GM12892 (cell line): ENCODE data around the gene PLEKHA6.

Experiments
- POLR2A ChIP-seq: IDR thresholded peaks from 2 replicates; pipeline ENCODE4 v1.6.1; 2011; ENCODE audit warnings: low read depth, low read length, control low read depth
- POLR2AphosphoS5 ChIP-seq: IDR thresholded peaks from 2 replicates; pipeline ENCODE4 v1.6.1; 2011; ENCODE audit warnings: low read depth, low read length, control low read depth

- no peak for TF ChIP-seq POLR2A
- no peak for TF ChIP-seq POLR2AphosphoS5
Observed at GRCh38 chr1:204339541-204339940, 20.2 kb downstream of the PLEKHA6 start.
